Measurements from ENCODE around the gene UQCR10.

DNA sequence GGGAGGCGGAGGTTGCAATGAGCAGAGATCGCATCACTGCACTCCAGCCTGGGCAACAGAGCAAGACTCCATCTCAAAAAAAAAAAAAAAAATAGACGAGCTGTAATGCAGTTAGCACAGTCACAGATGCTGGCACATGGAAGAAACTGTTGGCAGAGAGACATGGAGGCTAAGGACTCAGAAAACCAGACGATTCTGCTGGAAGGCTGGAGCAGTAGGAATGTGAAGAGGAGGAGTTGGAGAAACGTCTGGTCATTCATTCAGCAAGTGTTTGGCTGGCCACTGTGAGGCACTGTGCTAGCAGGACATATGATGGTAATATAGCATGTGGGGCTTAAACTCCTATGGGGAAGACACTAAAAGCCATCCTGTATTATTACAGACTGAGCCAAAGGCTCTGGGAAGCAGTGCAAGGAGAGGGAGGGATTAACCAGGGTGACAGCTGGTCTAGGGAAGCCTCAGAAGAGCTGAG lies 5.0 kb downstream of the UQCR10 start:
- TF ChIP-seq, protein P1, sequence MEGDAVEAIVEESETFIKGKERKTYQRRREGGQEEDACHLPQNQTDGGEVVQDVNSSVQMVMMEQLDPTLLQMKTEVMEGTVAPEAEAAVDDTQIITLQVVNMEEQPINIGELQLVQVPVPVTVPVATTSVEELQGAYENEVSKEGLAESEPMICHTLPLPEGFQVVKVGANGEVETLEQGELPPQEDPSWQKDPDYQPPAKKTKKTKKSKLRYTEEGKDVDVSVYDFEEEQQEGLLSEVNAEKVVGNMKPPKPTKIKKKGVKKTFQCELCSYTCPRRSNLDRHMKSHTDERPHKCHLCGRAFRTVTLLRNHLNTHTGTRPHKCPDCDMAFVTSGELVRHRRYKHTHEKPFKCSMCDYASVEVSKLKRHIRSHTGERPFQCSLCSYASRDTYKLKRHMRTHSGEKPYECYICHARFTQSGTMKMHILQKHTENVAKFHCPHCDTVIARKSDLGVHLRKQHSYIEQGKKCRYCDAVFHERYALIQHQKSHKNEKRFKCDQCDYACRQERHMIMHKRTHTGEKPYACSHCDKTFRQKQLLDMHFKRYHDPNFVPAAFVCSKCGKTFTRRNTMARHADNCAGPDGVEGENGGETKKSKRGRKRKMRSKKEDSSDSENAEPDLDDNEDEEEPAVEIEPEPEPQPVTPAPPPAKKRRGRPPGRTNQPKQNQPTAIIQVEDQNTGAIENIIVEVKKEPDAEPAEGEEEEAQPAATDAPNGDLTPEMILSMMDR (IDR thresholded peaks at IDR 0.05 in 4 of 5, conservative IDR thresholded peaks at IDR 0.05 in 1 of 5) = peak in 1 of 5 experiments; percentile 43
- no peak for TF ChIP-seq POLR2A (IDR thresholded peaks at IDR 0.05)

All from gastrocnemius medialis (tissue), 4 donors.